ENCODE measurements around the gene EMID1. TPM values are rescaled to one million over a fixed set of nuclear protein-coding genes. Genes with fewer than 3 reads are reported as not detected.
A peak's percentile ranks its signal among the peaks of the same experiment; 100 is the strongest.

EMID1 gene
- total RNA-seq, 1 experiment from 2014 or later = 9.6 TPM

- TF ChIP-seq SIN3A (IDR thresholded peaks at IDR 0.05; ENCODE audit: low read depth) (no peak), YY1 (IDR thresholded peaks at IDR 0.05; ENCODE audit: extremely low read depth, insufficient replicate concordance, low read depth, low read length) (no peak), ZNF274 (IDR thresholded peaks at IDR 0.05; ENCODE audit: low read depth, low read length) (no peak)
Observed at GRCh38 chr22:29206372-29207242, 911 bp downstream of the EMID1 start (continued).

- Histone ChIP-seq H3K9ac (ENCODE audit: low read length) (no peak overlapping the region), H3K9me3 (ENCODE audit: control insufficient read depth in 1 of 2, insufficient read depth in 1 of 2, low read depth in 1 of 2, low read length in 2 of 2) (no peaks in the 10 kb centered on the region), H3K27ac (ENCODE audit: low read depth, low read length) (no peak overlapping the region), H3K27me3 (ENCODE audit: insufficient read depth, low read length) (no peaks in the 10 kb centered on the region), H3K36me3 (ENCODE audit: control insufficient read depth in 1 of 2, insufficient read depth in 2 of 2, low read length in 2 of 2) (no peaks in the 10 kb centered on the region), H3K9me2 (ENCODE audit: insufficient read depth) (no peaks in the 10 kb centered on the region), H3K79me2 (ENCODE audit: insufficient read depth, low read length) (no peaks in the 10 kb centered on the region), H3K4me3 (replicated peaks in 1 of 2; ENCODE audit: low read depth in 1 of 2, low read length in 2 of 2) (peak overlapping the region in 1 of 2 experiments; percentile 82; a peak in 2 of 4 replicates), H4K20me1 (ENCODE audit: insufficient read depth) (no peaks in the 10 kb centered on the region), H3K4me2 (ENCODE audit: low read length) (peak overlapping the region; percentile 94), H3K4me1 (ENCODE audit: control insufficient read depth in 1 of 2, insufficient read depth in 2 of 2, low read length in 2 of 2) (peaks cover 4 to 18% of the 10 kb centered on the region in 2 experiments; a peak in 3 of 4 replicates), H2AFZ (ENCODE audit: low read depth, low read length, poor library complexity, severe bottlenecking) (no peak overlapping the region)
- DNase-seq (ENCODE audit: low read depth, low spot score) = no peak
- ChIA-PET CTCF (no interaction called here), RAD21 (ENCODE audit: low non-redundant PET in 1 of 2, low total read pairs in 2 of 2, uncharacterized antibody in 2 of 2, unreplicated experiment in 2 of 2) (no interaction called here), POLR2A (no interaction called here)
- TF ChIP-seq CBX3 (IDR thresholded peaks at IDR 0.05; ENCODE audit: low read depth) (no peak), CEBPB (IDR thresholded peaks at IDR 0.05; ENCODE audit: low read depth) (no peak), POLR2A (IDR thresholded peaks at IDR 0.05; ENCODE audit: borderline replicate concordance, extremely low read depth, insufficient read depth, insufficient read length) (no peak)
- intact Hi-C loops (cut with micrococcal nuclease) = loop anchor here (5.0 kb wide), 1 partner anchor 150 kb away; no protein-coding TSS in a partner anchor
- no TSS peak for BruUV-seq (replicated peaks)
- no peak for ATAC-seq
Observed at GRCh38 chr22:29207243-29207550, 1.5 kb downstream of the EMID1 start.
